Effector memory CD8-positive, alpha-beta T cell (primary cell): ENCODE results near the gene AGK.

ENCODE experiments used
- ATAC-seq: fragments of 150-1000 bp; cut with Tn5 transposase; replicated peaks from 2 replicates; pipeline ENCODE4 v1.10.0; 2021; ENCODE audit warnings: mild to moderate bottlenecking, moderate library complexity
- DNase-seq, 3 experiments: peaks; one replicate each; pipeline ENCODE4 v3.0.0; 2021
- H3K27ac Mint-ChIP-seq, 2 donors: one replicate each; pipeline ENCODE4 v1.8.0; 2022; ENCODE audit warnings: mild to moderate bottlenecking in 2 of 2, mixed read lengths in 2 of 2, moderate library complexity in 2 of 2
- H3K27me3 Mint-ChIP-seq, 2 donors: one replicate each; pipeline ENCODE4 v1.8.0; 2022; ENCODE audit warnings: mixed read lengths in 2 of 2
- H3K36me3 Mint-ChIP-seq: one replicate; pipeline ENCODE4 v1.8.0; 2022; ENCODE audit warnings: mild to moderate bottlenecking, moderate library complexity, mixed read lengths; ENCODE audit not compliant: insufficient read depth
- H3K4me1 Mint-ChIP-seq, 2 donors: one replicate each; pipeline ENCODE4 v1.8.0; 2022; ENCODE audit warnings: low read depth in 2 of 2, mixed read lengths in 2 of 2
- H3K4me3 Mint-ChIP-seq, 2 donors: one replicate each; pipeline ENCODE4 v1.8.0; 2022; ENCODE audit warnings: mild to moderate bottlenecking in 2 of 2, mixed read lengths in 2 of 2, moderate library complexity in 2 of 2
- H3K9me3 Mint-ChIP-seq, 2 donors: one replicate each; pipeline ENCODE4 v1.8.0; 2022; ENCODE audit warnings: mixed read lengths in 2 of 2

The AGK gene

GRCh38 chr7:141691540-141691939, 140.3 kb downstream of the AGK start:
- peaks cover 6% of the 10 kb centered on the region for H3K36me3 Mint-ChIP-seq
- DNase-seq (no peak), ATAC-seq (no peak)
- H3K4me3 Mint-ChIP-seq: no peak overlapping the region
- H3K9me3 Mint-ChIP-seq: no peaks in the 10 kb centered on the region
- H3K27me3 Mint-ChIP-seq: no peaks in the 10 kb centered on the region
- H3K27ac Mint-ChIP-seq: no peak overlapping the region
- peaks cover 25 to 47% of the 10 kb centered on the region in 2 donors for H3K4me1 Mint-ChIP-seq

GRCh38 chr7:141691961-141692360, 140.8 kb downstream of the AGK start:
- Mint-ChIP-seq H3K4me1 (peaks cover 27 to 45% of the 10 kb centered on the region in 2 donors), H3K27ac (no peak overlapping the region), H3K4me3 (no peak overlapping the region), H3K36me3 (peaks cover 8% of the 10 kb centered on the region), H3K27me3 (no peaks in the 10 kb centered on the region), H3K9me3 (no peaks in the 10 kb centered on the region)
- DNase-seq (no peak), ATAC-seq (no peak)

- Mint-ChIP-seq H3K27ac (no peak overlapping the region), H3K9me3 (no peaks in the 10 kb centered on the region), H3K4me3 (no peak overlapping the region), H3K36me3 (peaks cover 8% of the 10 kb centered on the region), H3K4me1 (peaks cover 30 to 51% of the 10 kb centered on the region in 2 donors), H3K27me3 (no peaks in the 10 kb centered on the region)
- ATAC-seq: no peak
- no peak for DNase-seq
Measured at GRCh38 chr7:141693082-141693481, 141.9 kb downstream of the AGK start.

DNA sequence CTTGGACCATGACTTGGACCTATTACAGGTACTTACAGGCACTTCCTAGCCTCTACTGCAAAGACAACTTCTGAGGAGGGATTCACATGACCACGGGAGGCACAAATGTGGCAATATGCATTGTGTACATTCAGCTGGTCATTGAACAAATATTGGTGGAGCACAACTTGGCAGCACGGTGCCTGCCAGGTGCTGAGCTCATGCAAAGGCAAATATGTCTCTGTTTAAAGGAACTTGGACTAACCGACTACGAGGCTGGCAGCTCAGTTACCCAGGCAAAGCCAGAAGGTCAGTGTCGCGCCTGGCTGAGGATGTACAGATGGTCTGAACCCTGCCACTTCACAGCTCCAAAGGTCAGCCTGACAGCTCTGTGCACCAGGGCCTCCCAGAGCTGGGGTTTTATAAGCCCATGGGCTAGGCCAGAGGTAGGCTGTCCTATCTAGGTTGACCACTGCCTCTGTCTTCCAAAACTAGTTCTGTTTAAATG, 144.6 kb downstream of the AGK start:
- Mint-ChIP-seq H3K4me1 (peaks cover 44 to 69% of the 10 kb centered on the region in 2 donors), H3K36me3 (peaks cover 3% of the 10 kb centered on the region), H3K27me3 (no peaks in the 10 kb centered on the region), H3K9me3 (no peaks in the 10 kb centered on the region), H3K4me3 (no peak overlapping the region), H3K27ac (peak overlapping the region in 1 of 2 donors; percentile 62)
- ATAC-seq (no peak), DNase-seq (no peak)

DNA sequence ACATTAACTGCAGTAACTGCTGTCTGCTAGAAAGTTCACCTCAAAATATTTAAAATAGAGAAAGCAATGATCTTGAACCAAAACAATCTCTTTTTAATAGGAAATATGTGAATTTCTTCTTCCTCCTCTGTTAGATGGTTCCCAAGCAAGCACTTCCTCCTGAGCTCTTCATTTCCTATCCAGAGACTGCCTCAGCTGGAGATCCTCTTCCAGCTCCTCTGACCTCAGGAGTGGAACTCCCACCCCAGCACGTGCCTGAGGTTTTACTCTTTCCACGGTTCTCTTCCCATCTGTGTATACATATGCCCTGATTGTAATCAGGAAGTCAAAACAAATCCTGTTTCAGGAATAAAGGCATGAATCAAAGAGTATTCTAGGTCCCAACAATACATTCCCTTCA, 145.1 kb downstream of the AGK start:
- Mint-ChIP-seq H3K27me3 (no peaks in the 10 kb centered on the region), H3K4me3 (no peak overlapping the region), H3K9me3 (no peaks in the 10 kb centered on the region), H3K36me3 (peaks cover 8% of the 10 kb centered on the region), H3K4me1 (peaks cover 44 to 71% of the 10 kb centered on the region in 2 donors), H3K27ac (peak overlapping the region in 1 of 2 donors; percentile 62)
- DNase-seq (no peak), ATAC-seq (no peak)

GRCh38 chr7:141697211-141697871, 146.1 kb downstream of the AGK start:
- H3K9me3 Mint-ChIP-seq: no peaks in the 10 kb centered on the region
- no peaks in the 10 kb centered on the region for H3K27me3 Mint-ChIP-seq
- DNase-seq (no peak), ATAC-seq (no peak)
- peaks cover 12% of the 10 kb centered on the region for H3K36me3 Mint-ChIP-seq
- peaks cover 44 to 65% of the 10 kb centered on the region in 2 donors for H3K4me1 Mint-ChIP-seq
- H3K4me3 Mint-ChIP-seq: no peak overlapping the region
- no peak overlapping the region for H3K27ac Mint-ChIP-seq

DNA sequence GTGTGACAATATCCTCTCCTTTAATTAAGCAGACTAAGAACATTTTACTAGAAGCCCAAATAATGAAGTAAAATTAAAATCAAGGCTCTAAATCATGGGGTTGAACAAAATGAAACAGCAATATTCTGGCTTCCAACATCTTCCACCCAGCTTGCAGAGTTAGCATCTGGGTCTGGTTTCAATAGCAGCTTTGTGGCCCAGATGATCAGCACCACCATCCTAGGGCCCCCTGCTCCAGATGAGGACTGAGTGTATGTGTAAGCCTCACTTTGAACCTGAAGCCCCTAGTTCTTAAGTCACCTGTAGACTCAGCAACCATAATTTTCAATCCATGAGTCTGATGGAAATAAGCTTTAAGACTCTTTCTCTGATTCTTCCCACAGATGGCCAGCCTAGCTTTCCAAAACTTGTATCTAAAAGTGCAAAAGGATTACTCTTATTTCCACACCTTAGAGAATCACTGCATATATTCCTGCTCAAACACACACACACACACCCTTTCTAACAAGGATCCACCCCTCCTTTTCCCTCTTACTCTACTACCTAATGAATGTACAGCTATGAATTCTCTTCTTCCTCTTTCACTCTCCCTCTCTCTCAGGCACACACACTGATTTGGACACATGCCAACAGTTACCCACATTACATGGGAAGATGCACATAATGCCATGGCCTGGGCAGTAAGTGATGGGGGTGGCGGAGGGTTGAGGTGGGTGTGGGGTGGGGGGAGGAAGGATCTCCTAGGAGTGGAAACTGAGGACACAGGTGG, 147.2 kb downstream of the AGK start:
- H3K36me3 Mint-ChIP-seq: peaks cover 13% of the 10 kb centered on the region
- no peak overlapping the region for H3K27ac Mint-ChIP-seq
- H3K27me3 Mint-ChIP-seq: no peaks in the 10 kb centered on the region
- ATAC-seq (no peak), DNase-seq (no peak)
- no peaks in the 10 kb centered on the region for H3K9me3 Mint-ChIP-seq
- H3K4me1 Mint-ChIP-seq: peaks cover 45 to 66% of the 10 kb centered on the region in 2 donors
- H3K4me3 Mint-ChIP-seq: no peak overlapping the region

DNA sequence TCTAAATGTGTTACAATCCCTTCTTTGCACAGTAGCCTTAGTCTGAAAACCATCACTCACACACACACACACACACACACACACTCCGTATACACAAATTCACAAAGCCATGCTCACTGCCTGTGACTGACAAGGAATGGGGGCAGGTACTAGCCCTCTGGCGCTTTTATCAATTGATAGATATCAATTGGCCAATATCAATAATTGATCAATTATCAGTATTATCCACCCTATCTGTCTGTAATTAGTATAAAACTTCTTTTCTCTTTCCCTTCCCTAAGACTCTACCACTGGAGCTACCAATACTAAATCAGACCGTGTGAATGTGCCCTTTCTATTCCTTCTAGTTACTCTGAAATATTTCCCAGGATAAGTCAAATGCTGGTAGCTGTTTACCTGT, 148.7 kb downstream of the AGK start:
- peaks cover 13% of the 10 kb centered on the region for H3K36me3 Mint-ChIP-seq
- no peaks in the 10 kb centered on the region for H3K27me3 Mint-ChIP-seq
- peak overlapping the region in 1 of 2 donors; percentile 96 for H3K27ac Mint-ChIP-seq
- no peak for DNase-seq
- H3K9me3 Mint-ChIP-seq: no peaks in the 10 kb centered on the region
- no peak for ATAC-seq
- H3K4me1 Mint-ChIP-seq: peaks cover 41 to 61% of the 10 kb centered on the region in 2 donors
- H3K4me3 Mint-ChIP-seq: peak overlapping the region; percentile 93 to 94

DNA sequence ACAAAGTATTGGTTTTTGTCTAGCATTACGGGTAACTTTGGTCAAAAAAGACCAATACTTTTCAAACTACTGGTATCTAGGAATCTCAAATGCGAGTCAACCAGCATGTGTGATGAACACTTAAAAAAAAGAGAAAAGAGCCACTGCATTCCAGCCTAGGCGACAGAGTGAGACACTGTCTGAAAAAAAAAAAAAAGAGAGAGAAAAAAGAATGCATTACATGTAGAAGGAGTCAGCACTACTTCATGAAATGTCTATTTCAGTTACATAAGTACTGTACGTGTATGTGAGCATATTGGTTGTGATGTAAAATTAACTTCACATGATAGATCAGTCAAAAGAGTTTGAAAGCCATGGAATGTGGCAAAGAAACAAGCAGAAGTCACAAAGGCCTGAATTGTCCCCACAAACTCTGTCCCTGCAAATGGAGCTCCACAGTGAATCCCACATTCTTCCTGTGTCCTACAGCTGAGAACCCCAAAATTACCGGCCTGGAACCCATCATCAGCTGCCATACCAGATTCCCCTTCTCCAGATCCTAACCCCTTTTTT, 149.2 kb downstream of the AGK start:
- Mint-ChIP-seq H3K27ac (peak overlapping the region; percentile 87 to 96), H3K4me3 (peak overlapping the region; percentile 93 to 94), H3K36me3 (peaks cover 13% of the 10 kb centered on the region), H3K9me3 (no peaks in the 10 kb centered on the region), H3K27me3 (no peaks in the 10 kb centered on the region), H3K4me1 (peaks cover 41 to 56% of the 10 kb centered on the region in 2 donors)
- no peak for DNase-seq
- ATAC-seq: no peak

DNA sequence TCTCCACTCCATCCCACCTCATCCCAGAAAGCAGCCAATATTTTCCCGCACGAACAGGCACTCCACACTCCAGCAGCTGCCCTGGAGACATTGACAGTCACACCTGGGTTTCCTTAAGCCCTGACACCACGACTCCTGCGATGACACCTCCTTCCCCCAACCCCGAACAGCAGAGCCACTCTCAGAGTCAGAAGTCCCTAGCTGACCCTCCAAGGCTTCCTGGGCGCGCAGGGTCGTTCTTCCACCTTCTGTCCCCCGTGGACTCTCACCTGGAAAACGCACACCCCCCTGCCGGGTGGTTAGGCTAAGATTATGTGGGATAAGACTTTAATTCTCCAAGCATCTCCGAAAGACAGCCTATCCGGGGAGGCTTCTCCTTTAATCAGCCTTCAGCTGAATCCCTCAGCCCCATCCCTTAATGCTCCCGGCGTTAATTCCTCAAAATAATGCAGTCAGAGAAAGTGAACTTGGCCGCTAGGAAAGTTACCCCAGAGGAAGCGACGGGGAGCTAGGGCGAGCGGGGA, 149.7 kb downstream of the AGK start:
- peak overlapping the region; percentile 93 to 94 for H3K4me3 Mint-ChIP-seq
- H3K4me1 Mint-ChIP-seq: peaks cover 36 to 50% of the 10 kb centered on the region in 2 donors
- peaks cover 13% of the 10 kb centered on the region for H3K36me3 Mint-ChIP-seq
- H3K27ac Mint-ChIP-seq: peak overlapping the region; percentile 87 to 96
- no peaks in the 10 kb centered on the region for H3K9me3 Mint-ChIP-seq
- no peaks in the 10 kb centered on the region for H3K27me3 Mint-ChIP-seq
- DNase-seq (peak in 2 of 3 experiments; percentile 4 to 10), ATAC-seq (no peak)

GRCh38 chr7:141701489-141702046, 150.4 kb downstream of the AGK start:
- H3K4me1 Mint-ChIP-seq: peaks cover 33 to 46% of the 10 kb centered on the region in 2 donors

GRCh38 chr7:141702047-141702567, 150.9 kb downstream of the AGK start, which contains the start of gene DENND11:
DENND11 (minus strand) TSS chr7:141702166; CDS start chr7:141702153, 13 bp downstream.
- peaks cover 31 to 45% of the 10 kb centered on the region in 2 donors for H3K4me1 Mint-ChIP-seq
- peaks cover 10% of the 10 kb centered on the region for H3K36me3 Mint-ChIP-seq
- peak within 1 kb of the TSS; percentile 93 to 94 for H3K4me3 Mint-ChIP-seq
- DNase-seq (peak; percentile 50 to 61 (median 59)), ATAC-seq (peak; percentile 74)
- H3K27ac Mint-ChIP-seq: peak within 1 kb of the TSS; percentile 87 to 96
- H3K27me3 Mint-ChIP-seq: no peaks in the 10 kb centered on the region
- no peaks in the 10 kb centered on the region for H3K9me3 Mint-ChIP-seq

More at GRCh38 chr7:141701489-141702046, 150.4 kb downstream of the AGK start:
- ATAC-seq (peak; percentile 86), DNase-seq (peak; percentile 77 to 78 (median 77))
- Mint-ChIP-seq H3K9me3 (no peaks in the 10 kb centered on the region), H3K27me3 (no peaks in the 10 kb centered on the region), H3K4me3 (peak overlapping the region; percentile 93 to 94), H3K36me3 (peaks cover 12% of the 10 kb centered on the region), H3K27ac (peak overlapping the region; percentile 87 to 96)

DNA sequence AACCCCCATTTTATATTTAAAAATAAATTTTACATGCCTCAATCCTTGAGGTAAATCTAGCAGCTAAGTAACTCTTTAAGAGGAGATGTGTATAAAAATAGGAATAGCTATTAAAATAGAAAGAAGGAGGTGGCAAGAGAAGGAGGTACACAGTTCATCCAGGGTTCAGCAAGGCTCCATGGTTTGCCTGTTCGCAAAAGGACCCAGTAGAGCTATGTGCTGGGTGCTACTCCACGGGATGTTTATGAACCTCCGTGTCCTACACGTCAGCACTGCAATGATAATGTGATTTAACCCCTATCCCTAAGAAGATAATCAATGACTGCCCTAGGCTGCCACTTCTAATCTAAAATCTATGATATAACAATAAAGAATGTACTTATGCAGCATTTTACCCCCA, 151.7 kb downstream of the AGK start:
- peaks cover 10% of the 10 kb centered on the region for H3K36me3 Mint-ChIP-seq
- H3K27me3 Mint-ChIP-seq: no peaks in the 10 kb centered on the region
- H3K4me1 Mint-ChIP-seq: peaks cover 30 to 37% of the 10 kb centered on the region in 2 donors
- H3K9me3 Mint-ChIP-seq: no peaks in the 10 kb centered on the region
- ATAC-seq (no peak), DNase-seq (no peak)
- peak overlapping the region in 1 of 2 donors; percentile 75 for H3K4me3 Mint-ChIP-seq
- H3K27ac Mint-ChIP-seq: peak overlapping the region in 1 of 2 donors; percentile 90
